Hepatocyte (in vitro differentiated cells): ENCODE data around the gene FSIP1.

Experiments
- CTCF ChIP-seq: fragments of 200-600 bp; sonication (generic); IDR thresholded peaks from 2 replicates; pipeline ENCODE4 v1.5.1; 2016; ENCODE audit warnings: antibody characterized with exemption, mild to moderate bottlenecking; ENCODE audit not compliant: poor library complexity
- EZH2 ChIP-seq: fragments of 200-600 bp; sonication (generic); IDR thresholded peaks from 2 replicates; pipeline ENCODE4 v1.6.1; 2016; ENCODE audit warnings: antibody characterized with exemption, mild to moderate bottlenecking, borderline replicate concordance
- EZH2phosphoT487 ChIP-seq: fragments of 200-600 bp; sonication (generic); IDR thresholded peaks from one replicate; pipeline ENCODE4 v1.6.1; 2018; ENCODE audit warnings: antibody characterized with exemption, mild to moderate bottlenecking, low read depth, moderate library complexity; ENCODE audit not compliant: unreplicated experiment, severe bottlenecking

- no peak for TF ChIP-seq EZH2
- TF ChIP-seq EZH2phosphoT487, result no peak
- no peak for TF ChIP-seq CTCF
These were observed 201.3 kb downstream of the FSIP1 start for GRCh38 chr15:39581242-39581792.
